Motor neuron (in vitro differentiated cells): ENCODE results near the gene SNRNP27. TPM values are rescaled to one million over a fixed set of nuclear protein-coding genes. Genes with fewer than 3 reads are reported as not detected.

Source experiments
- ATAC-seq, 8 experiments: fragments of 200-7000 bp; cut with Tn5 transposase; replicated peaks in 6 of 8; 2 replicates each; pipeline ENCODE4 v1.8.0; 2021; ENCODE audit warnings: mild to moderate bottlenecking in 8 of 8, moderate library complexity in 8 of 8
- H3K27ac ChIP-seq, 2 donors: fragments of 250-450 bp; sonication (Bioruptor Pico); 2 replicates each; pipeline ENCODE4 v1.9.0; 2021; ENCODE audit warnings: antibody characterized with exemption in 2 of 2, mild to moderate bottlenecking in 2 of 2, moderate library complexity in 1 of 2
- H3K4me1 ChIP-seq, 2 donors: fragments of 250-450 bp; sonication (Bioruptor Pico); replicated peaks in 1 of 2; 2 replicates each; pipeline ENCODE4 v1.6.1; 2021; ENCODE audit warnings: antibody characterized with exemption in 2 of 2, mild to moderate bottlenecking in 2 of 2, moderate library complexity in 1 of 2
- H3K4me3 ChIP-seq, 5 donors: fragments of 250-450 bp; sonication (Bioruptor Pico); 2 replicates each; pipeline ENCODE4 v1.9.0; 2021; ENCODE audit warnings: antibody characterized with exemption in 5 of 5, mild to moderate bottlenecking in 5 of 5, moderate library complexity in 4 of 5
- WGBS, 10 experiments: fragments of 450-650 bp; shearing (Covaris generic); methylation state at CpG; one replicate each; pipeline ENCODE4 v1.0.0; 2022; 5-methylcytosine and 5-hydroxymethylcytosine counted together
- in situ Hi-C, 9 experiments: fragments of 400-800 bp; cut with MboI; loops; one replicate each; pipeline ENCODE4 v1.15.0; 2021; ENCODE audit warnings: low sequenced_read_pairs in 9 of 9, low pct_unique_long_range_greater_than_20kb in 2 of 9; ENCODE audit not compliant: unreplicated experiment in 9 of 9
- total RNA-seq, 8 experiments: library from RNA; unstranded; fragments of 300-600 nt; gene quantifications; 2 replicates each; pipeline versions ENCODE4 v1.2.3 to v1.2.4, GENCODE V29; 2022

SNRNP27 gene
- total RNA-seq, 8 experiments from 2014 or later: 56.6 to 90.0 (median 66.8) TPM

- H3K27ac ChIP-seq: no peak overlapping the region
- in situ Hi-C loops: loop anchor here in 2 of 9 experiments (25.0 kb wide), 1 partner anchor 130 kb away; no protein-coding TSS in a partner anchor
- no peak for ATAC-seq
- H3K4me1 ChIP-seq: peaks cover 0 to 10% of the 10 kb centered on the region in 2 donors
- H3K4me3 ChIP-seq: no peak overlapping the region
- 10 to 100% (median 97%) methylated on average over 1 to 4 of the region's 7 CpGs for WGBS, 10 experiments
These were observed 38.3 kb downstream of the SNRNP27 start for GRCh38 chr2:69931832-69932595.

- WGBS, 10 experiments: 71 to 100% (median 93%) methylated on average over 1 of the region's 1 CpG; no CpG with 5 or more reads in 4 of the 10 experiments
- Histone ChIP-seq H3K27ac (no peak overlapping the region), H3K4me1 (peaks cover 0 to 10% of the 10 kb centered on the region in 2 donors), H3K4me3 (no peak overlapping the region)
- in situ Hi-C loops: loop anchor here in 2 of 9 experiments (25.0 kb wide), 1 partner anchor 130 kb away; no protein-coding TSS in a partner anchor
- ATAC-seq: no peak
These were observed 38.8 kb downstream of the SNRNP27 start for GRCh38 chr2:69932596-69932922.

DNA sequence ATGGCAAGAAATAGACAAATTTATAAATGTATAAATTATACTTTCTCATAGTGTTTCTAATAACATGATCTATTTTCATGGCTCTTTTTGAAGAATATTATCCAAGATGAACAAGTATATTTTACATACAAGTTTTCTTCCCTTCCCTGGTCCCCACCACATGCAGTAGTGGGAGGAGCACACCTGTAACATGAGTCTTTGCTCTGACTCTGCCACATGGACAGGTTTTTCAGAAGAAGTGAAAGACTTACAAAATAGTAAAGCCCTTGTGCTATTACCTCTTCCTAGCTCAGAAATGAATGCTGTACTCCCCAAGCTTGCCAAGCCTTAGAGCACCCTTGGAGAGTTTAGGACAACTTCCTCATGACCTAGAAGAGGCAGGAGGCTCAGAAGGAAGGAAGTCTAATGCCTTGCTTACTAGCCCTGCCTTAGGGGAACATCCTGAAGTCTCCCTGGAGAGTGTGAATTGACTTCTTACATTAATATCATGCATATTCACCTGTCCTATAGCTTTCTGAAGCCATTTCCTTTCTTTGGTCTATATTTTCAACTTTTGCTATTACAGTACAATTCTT, 39.6 kb downstream of the SNRNP27 start:
- ATAC-seq: no peak
- in situ Hi-C loops: loop anchor here in 2 of 9 experiments (25.0 kb wide), 1 partner anchor 129 kb away; no protein-coding TSS in a partner anchor
- no peak overlapping the region for H3K27ac ChIP-seq
- no peak overlapping the region for H3K4me3 ChIP-seq
- H3K4me1 ChIP-seq: peaks cover 0 to 10% of the 10 kb centered on the region in 2 donors

DNA sequence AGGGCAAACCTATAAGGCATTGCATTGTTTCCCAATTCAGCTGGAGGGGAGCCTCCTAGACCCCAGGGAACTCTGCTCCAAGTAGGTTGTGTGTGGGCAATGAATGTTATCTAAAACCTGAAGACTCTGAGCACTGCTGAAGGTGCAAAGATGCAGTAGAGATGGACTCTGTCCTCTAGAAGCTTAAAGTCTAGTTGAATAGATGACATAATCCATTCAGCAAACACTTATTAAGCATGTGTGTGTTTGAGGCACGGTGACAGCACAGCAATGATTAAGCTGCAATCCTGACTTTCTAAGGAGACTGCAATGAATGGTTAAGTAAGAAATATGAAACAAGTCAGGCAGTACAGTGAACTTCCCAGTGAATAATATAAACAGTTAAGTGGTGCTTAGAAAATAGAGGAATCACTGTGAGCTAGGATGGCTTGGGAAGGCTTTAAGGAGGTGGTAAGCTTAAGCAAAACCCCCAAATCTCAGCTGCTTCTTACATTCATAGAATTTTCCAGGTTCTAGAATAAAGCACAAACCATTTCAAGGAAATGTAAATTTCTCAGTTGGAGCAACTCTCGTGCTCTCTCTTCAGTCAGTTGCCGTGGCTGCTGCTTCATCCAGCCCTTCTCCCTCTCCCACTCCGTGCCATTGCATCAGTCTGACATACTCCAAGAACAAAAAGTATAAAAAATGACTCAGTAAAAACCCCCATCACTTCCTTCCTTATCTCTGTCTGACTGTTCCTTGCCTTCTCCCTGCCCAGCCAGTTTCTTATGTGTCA, 40.3 kb downstream of the SNRNP27 start:
- peak in 7 of 8 experiments; percentile 38 to 94 (median 85) for ATAC-seq
- in situ Hi-C loops: loop anchor here in 2 of 9 experiments (25.0 kb wide), 1 partner anchor 128 kb away; no protein-coding TSS in a partner anchor

DNA sequence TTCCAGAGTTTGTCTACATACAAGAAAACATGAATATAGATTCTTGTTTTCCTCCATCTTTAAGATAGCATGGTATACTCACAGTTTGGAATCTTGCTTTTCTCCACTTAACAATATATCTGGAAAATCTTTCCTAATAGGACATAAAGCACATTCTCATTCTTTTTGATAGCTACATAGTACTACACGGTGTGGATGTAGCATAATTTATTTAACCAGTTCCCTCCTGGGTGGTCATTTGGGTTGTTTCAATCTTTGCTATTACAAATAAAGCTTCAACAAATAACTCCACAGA, 40.8 kb downstream of the SNRNP27 start:
- Histone ChIP-seq H3K27ac (peak overlapping the region in 1 of 2 donors; percentile 18), H3K4me3 (no peak overlapping the region), H3K4me1 (peaks cover 0 to 7% of the 10 kb centered on the region in 2 donors)
- no peak for ATAC-seq
- in situ Hi-C loops: loop anchor here in 2 of 9 experiments (25.0 kb wide), 1 partner anchor 128 kb away; no protein-coding TSS in a partner anchor
- 20 to 93% (median 63%) methylated on average over 1 of the region's 1 CpG; no CpG with 5 or more reads in 2 of the 10 experiments for WGBS, 10 experiments

More for the DNA sequence above, 40.3 kb downstream of the SNRNP27 start:
- Histone ChIP-seq H3K4me3 (no peak overlapping the region), H3K4me1 (peaks cover 0 to 10% of the 10 kb centered on the region in 2 donors), H3K27ac (peak overlapping the region in 1 of 2 donors; percentile 18)
- WGBS, 10 experiments: 0 to 80% (median 56%) methylated on average over 1 to 4 of the region's 4 CpGs; no CpG with 5 or more reads in 2 of the 10 experiments

DNA sequence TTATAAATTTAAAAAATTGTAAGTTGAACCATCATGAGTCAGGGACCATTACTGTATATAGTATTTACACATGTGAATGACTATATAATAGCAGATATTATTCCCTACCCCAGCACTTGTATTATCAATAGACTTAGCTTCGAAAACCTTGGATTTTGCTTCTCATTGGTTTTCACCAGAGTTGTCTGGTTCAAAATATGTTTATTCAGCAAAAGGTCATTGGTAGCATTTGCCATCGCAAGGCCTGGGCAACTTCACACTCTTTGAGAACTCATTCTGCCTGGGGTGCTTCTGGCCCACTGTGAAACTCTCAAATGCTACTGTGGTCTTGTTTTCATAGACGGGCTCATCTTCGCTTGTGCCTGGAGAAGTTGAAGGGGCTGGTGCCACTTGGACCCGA, 41.3 kb downstream of the SNRNP27 start:
- ATAC-seq: no peak
- H3K27ac ChIP-seq: no peak overlapping the region
- in situ Hi-C loops: loop anchor here in 2 of 9 experiments (25.0 kb wide), 1 partner anchor 127 kb away; no protein-coding TSS in a partner anchor
- whole genome bisulfite sequencing, 10 experiments: 80 to 100% (median 92%) methylated on average over 1 to 5 of the region's 5 CpGs; no CpG with 5 or more reads in 3 of the 10 experiments
- H3K4me3 ChIP-seq: no peak overlapping the region
- peaks cover 1 to 7% of the 10 kb centered on the region in 2 donors for H3K4me1 ChIP-seq

DNA sequence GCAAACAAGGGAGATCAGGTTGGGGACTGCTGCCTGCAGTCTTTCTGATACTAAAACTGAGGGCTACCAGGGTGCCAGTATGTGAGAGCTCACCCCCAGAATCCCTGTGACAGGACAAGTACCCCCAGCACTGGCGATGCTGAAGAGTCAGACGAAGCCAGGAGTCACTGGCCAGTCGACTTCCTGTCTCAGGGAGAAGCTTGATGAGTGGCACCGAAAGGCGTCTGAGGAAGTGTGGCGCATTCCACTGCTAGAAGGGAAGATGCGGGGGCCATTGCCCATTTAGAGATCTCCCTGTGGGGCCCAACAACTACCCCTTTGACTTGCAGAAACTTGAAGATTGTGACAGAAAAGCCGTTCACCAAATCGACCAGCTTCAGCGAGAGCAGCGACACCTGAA, 43.1 kb downstream of the SNRNP27 start:
- no peak overlapping the region for H3K4me3 ChIP-seq
- H3K4me1 ChIP-seq: peaks cover 5 to 12% of the 10 kb centered on the region in 2 donors
- 50 to 100% (median 83%) methylated on average over 2 to 6 of the region's 11 CpGs; no CpG with 5 or more reads in 3 of the 10 experiments for WGBS, 10 experiments
- no peak for ATAC-seq
- in situ Hi-C loops: loop anchor here in 2 of 9 experiments (25.0 kb wide), 1 partner anchor 125 kb away; no protein-coding TSS in a partner anchor
- H3K27ac ChIP-seq: no peak overlapping the region

DNA sequence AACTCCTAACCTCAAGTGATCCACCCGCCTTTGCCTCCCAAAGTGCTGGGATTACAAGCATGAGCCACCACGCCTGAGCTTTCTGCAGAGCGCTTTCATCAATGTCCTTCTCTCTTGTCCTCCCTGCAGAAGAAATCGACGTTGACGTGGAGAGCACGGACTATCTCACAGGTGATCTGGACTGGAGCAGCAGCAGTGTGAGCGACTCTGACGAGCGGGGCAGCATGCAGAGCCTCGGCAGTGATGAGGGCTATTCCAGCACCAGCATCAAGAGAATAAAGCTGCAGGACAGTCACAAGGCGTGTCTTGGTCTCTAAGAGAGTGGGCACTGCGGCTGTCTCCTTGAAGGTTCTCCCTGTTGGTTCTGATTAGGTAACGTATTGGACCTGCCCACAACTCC, 44.2 kb downstream of the SNRNP27 start:
- no peak for ATAC-seq
- peaks cover 5 to 12% of the 10 kb centered on the region in 2 donors for H3K4me1 ChIP-seq
- H3K4me3 ChIP-seq: no peak overlapping the region
- H3K27ac ChIP-seq: no peak overlapping the region
- WGBS, 10 experiments: 88 to 100% (median 92%) methylated on average over 1 to 12 of the region's 14 CpGs; no CpG with 5 or more reads in 4 of the 10 experiments
- in situ Hi-C loops: loop anchor here in 2 of 9 experiments (25.0 kb wide), 1 partner anchor 124 kb away; no protein-coding TSS in a partner anchor

- Histone ChIP-seq H3K4me1 (peaks cover 5% of the 10 kb centered on the region in 2 donors), H3K4me3 (no peak overlapping the region), H3K27ac (no peak overlapping the region)
- WGBS, 10 experiments: 11 to 88% (median 40%) methylated on average over 2 to 12 of the region's 14 CpGs; no CpG with 5 or more reads in 3 of the 10 experiments
- in situ Hi-C loops: loop anchor here in 2 of 9 experiments (25.0 kb wide), 1 partner anchor 123 kb away; no protein-coding TSS in a partner anchor
- no peak for ATAC-seq
These were observed 46.0 kb downstream of the SNRNP27 start for GRCh38 chr2:69939722-69940121.

GRCh38 chr2:69940691-69941090, 46.9 kb downstream of the SNRNP27 start:
- WGBS, 10 experiments: 75 to 100% (median 100%) methylated on average over 1 to 8 of the region's 8 CpGs; no CpG with 5 or more reads in 1 of the 10 experiments
- H3K4me3 ChIP-seq: no peak overlapping the region
- H3K27ac ChIP-seq: no peak overlapping the region
- ATAC-seq: no peak
- in situ Hi-C loops: loop anchor here in 2 of 9 experiments (25.0 kb wide), 1 partner anchor 122 kb away; no protein-coding TSS in a partner anchor
- H3K4me1 ChIP-seq: peaks cover 5% of the 10 kb centered on the region in 2 donors

DNA sequence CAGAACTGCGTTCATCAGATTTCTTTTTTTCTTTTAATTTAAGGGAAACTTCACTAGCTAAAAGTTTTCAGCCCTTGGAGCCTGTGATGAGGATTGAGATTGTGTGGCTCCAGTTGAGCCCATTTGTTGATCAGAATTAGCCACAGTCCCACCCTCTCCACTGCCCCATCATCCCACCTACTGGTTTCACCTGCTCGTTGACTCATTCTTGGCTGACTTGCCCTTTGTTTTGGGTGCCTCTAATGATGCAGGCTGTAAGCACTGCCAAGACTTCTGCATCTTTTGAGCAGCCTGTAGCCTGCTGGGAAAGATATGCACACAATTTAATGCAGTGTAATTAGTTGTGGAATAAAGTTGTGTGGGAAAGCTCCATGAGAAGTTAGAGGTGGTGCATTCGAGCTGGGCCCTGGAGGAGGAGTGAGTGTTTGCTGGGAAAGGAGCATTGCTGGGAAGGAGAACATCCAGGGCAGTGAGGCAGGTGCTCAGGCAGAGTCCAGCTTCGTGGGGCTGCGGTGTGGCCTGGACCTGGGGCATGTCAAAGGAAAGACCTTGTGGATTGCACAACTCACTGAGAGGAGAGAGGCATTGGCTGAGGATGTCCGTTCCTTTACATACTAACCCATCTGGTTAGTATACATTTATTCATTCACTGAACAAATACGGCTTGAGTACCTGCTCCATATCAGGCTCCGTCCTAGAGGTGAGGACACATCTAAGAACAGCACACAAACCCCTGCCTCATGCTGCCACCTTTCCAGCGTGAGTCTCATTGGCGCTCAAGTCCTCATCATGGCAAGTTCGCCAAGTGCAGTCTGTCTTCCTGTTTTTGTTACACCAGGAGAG, 49.5 kb downstream of the SNRNP27 start:
- Histone ChIP-seq H3K4me1 (peaks cover 5% of the 10 kb centered on the region in 2 donors), H3K27ac (no peak overlapping the region), H3K4me3 (no peak overlapping the region)
- 65 to 100% (median 86%) methylated on average over 1 to 8 of the region's 11 CpGs for WGBS, 10 experiments
- in situ Hi-C loops: loop anchor here in 2 of 9 experiments (25.0 kb wide), 1 partner anchor 119 kb away; no protein-coding TSS in a partner anchor
- no peak for ATAC-seq
